OCI-LY3 (cell line): ENCODE results near the gene LRRC4C.

ENCODE experiments used
- H2AFZ ChIP-seq: fragments of 200-600, 300-600 bp; shearing (Covaris generic); 2 replicates; pipeline ENCODE4 v1.6.0; 2014; ENCODE audit warnings: antibody characterized with exemption, low read depth, low read length
- H3K27ac ChIP-seq: fragments of 200-600, 300-600 bp; sonication (generic); 2 replicates; pipeline ENCODE4 v1.5.1; 2014; ENCODE audit warnings: mild to moderate bottlenecking, low read length, moderate library complexity, mixed read lengths
- H3K27me3 ChIP-seq: fragments of 200-600, 300-600 bp; sonication (generic); 2 replicates; pipeline ENCODE4 v1.6.1; 2014; ENCODE audit warnings: low read depth, low read length, mixed read lengths
- H3K36me3 ChIP-seq: fragments of 200-600, 300-600 bp; sonication (generic); replicated peaks from 2 replicates; pipeline ENCODE3; 2014; ENCODE audit warnings: low read depth, low read length, mixed read lengths
- H3K4me1 ChIP-seq: fragments of 300-600, 200-600 bp; sonication (generic); 2 replicates; pipeline ENCODE4 v1.6.1; 2014; ENCODE audit warnings: low read length, mixed read lengths
- H3K4me2 ChIP-seq: fragments of 200-600, 300-600 bp; sonication (generic); 2 replicates; pipeline ENCODE4 v1.6.1; 2014; ENCODE audit warnings: low read length, mixed read lengths
- H3K4me3 ChIP-seq: fragments of 300-600, 200-600 bp; sonication (generic); 2 replicates; pipeline ENCODE4 v1.5.1; 2014; ENCODE audit warnings: antibody characterized with exemption, mild to moderate bottlenecking, low read length, moderate library complexity
- H3K79me2 ChIP-seq: fragments of 300-600, 200-600 bp; shearing (Covaris generic); 2 replicates; pipeline ENCODE4 v1.6.1; 2014; ENCODE audit warnings: mild to moderate bottlenecking, low read length, mixed read lengths
- H3K9ac ChIP-seq: fragments of 300-600, 200-600 bp; shearing (Covaris generic); 2 replicates; pipeline ENCODE4 v1.6.0; 2014; ENCODE audit warnings: mild to moderate bottlenecking, low read length, moderate library complexity
- H3K9me3 ChIP-seq: fragments of 200-600, 300-600 bp; shearing (Covaris generic); 2 replicates; pipeline ENCODE4 v1.6.1; 2014; ENCODE audit warnings: low read length, mixed read lengths; ENCODE audit not compliant: insufficient read depth
- H4K20me1 ChIP-seq: fragments of 200-600, 300-600 bp; sonication (generic); 2 replicates; pipeline ENCODE4 v1.6.1; 2016; ENCODE audit warnings: low read length, mixed read lengths; ENCODE audit not compliant: insufficient read depth
- EZH2phosphoT487 ChIP-seq: fragments of 200-600 bp; shearing (Covaris generic); IDR thresholded peaks from 2 replicates; pipeline ENCODE4 v1.6.1; 2018; ENCODE audit warnings: antibody characterized with exemption, mixed run types, low read depth
- TF ChIP-seq, protein P1 (sequence below): fragments of 200-600, 300-600 bp; sonication (generic); IDR thresholded peaks from 2 replicates; pipeline ENCODE4 v1.5.1; 2014; ENCODE audit warnings: antibody characterized with exemption, low read length, low read depth

The LRRC4C gene

DNA sequence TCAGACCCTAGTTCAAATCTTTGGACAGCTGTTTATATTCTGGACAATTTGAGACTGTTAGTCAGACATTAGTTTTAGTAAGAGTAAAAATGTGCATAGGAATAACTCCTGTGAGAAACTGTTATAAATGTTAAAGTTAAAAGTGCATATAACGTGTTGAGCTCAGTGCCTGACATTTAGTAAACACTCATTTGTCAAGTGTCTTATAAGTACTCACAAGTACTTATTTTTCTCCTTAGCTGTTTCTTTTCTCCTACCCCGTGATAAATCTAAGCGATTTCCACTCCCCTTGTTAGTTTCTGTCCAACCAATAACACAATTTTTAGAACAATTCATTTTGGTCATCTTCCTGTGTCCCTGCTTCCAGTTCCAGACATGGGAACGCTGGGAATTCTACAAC is 59.3 kb downstream of the LRRC4C start:
- H4K20me1 ChIP-seq: no peaks in the 10 kb centered on the region
- H3K27ac ChIP-seq: no peak overlapping the region
- H3K36me3 ChIP-seq: no peaks in the 10 kb centered on the region
- H3K4me1 ChIP-seq: no peaks in the 10 kb centered on the region
- no peaks in the 10 kb centered on the region for H3K9me3 ChIP-seq
- H3K9ac ChIP-seq: no peak overlapping the region
- H3K4me2 ChIP-seq: no peak overlapping the region
- no peaks in the 10 kb centered on the region for H3K79me2 ChIP-seq
- TF ChIP-seq EZH2phosphoT487: no peak
- TF ChIP-seq, protein P1, sequence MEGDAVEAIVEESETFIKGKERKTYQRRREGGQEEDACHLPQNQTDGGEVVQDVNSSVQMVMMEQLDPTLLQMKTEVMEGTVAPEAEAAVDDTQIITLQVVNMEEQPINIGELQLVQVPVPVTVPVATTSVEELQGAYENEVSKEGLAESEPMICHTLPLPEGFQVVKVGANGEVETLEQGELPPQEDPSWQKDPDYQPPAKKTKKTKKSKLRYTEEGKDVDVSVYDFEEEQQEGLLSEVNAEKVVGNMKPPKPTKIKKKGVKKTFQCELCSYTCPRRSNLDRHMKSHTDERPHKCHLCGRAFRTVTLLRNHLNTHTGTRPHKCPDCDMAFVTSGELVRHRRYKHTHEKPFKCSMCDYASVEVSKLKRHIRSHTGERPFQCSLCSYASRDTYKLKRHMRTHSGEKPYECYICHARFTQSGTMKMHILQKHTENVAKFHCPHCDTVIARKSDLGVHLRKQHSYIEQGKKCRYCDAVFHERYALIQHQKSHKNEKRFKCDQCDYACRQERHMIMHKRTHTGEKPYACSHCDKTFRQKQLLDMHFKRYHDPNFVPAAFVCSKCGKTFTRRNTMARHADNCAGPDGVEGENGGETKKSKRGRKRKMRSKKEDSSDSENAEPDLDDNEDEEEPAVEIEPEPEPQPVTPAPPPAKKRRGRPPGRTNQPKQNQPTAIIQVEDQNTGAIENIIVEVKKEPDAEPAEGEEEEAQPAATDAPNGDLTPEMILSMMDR: no peak
- no peak overlapping the region for H3K4me3 ChIP-seq
- no peaks in the 10 kb centered on the region for H3K27me3 ChIP-seq
- H2AFZ ChIP-seq: no peak overlapping the region

- H3K27ac ChIP-seq: no peak overlapping the region
- no peaks in the 10 kb centered on the region for H4K20me1 ChIP-seq
- H2AFZ ChIP-seq: no peak overlapping the region
- no peaks in the 10 kb centered on the region for H3K27me3 ChIP-seq
- H3K4me1 ChIP-seq: no peaks in the 10 kb centered on the region
- TF ChIP-seq, protein P1: no peak
- TF ChIP-seq EZH2phosphoT487: no peak
- H3K79me2 ChIP-seq: no peaks in the 10 kb centered on the region
- no peak overlapping the region for H3K4me3 ChIP-seq
- no peaks in the 10 kb centered on the region for H3K36me3 ChIP-seq
- no peak overlapping the region for H3K4me2 ChIP-seq
- H3K9ac ChIP-seq: no peak overlapping the region
- H3K9me3 ChIP-seq: no peaks in the 10 kb centered on the region
Observed at GRCh38 chr11:41399323-41399722, 60.1 kb downstream of the LRRC4C start.

GRCh38 chr11:41398175-41398574 is 61.3 kb downstream of the LRRC4C start:
- TF ChIP-seq, protein P1: no peak
- TF ChIP-seq EZH2phosphoT487: no peak
- Histone ChIP-seq H3K4me1 (no peaks in the 10 kb centered on the region), H3K4me2 (no peak overlapping the region), H3K79me2 (no peaks in the 10 kb centered on the region), H3K9ac (no peak overlapping the region), H3K27ac (no peak overlapping the region), H4K20me1 (no peaks in the 10 kb centered on the region), H3K36me3 (no peaks in the 10 kb centered on the region), H2AFZ (no peak overlapping the region), H3K9me3 (no peaks in the 10 kb centered on the region), H3K27me3 (no peaks in the 10 kb centered on the region), H3K4me3 (no peak overlapping the region)

DNA sequence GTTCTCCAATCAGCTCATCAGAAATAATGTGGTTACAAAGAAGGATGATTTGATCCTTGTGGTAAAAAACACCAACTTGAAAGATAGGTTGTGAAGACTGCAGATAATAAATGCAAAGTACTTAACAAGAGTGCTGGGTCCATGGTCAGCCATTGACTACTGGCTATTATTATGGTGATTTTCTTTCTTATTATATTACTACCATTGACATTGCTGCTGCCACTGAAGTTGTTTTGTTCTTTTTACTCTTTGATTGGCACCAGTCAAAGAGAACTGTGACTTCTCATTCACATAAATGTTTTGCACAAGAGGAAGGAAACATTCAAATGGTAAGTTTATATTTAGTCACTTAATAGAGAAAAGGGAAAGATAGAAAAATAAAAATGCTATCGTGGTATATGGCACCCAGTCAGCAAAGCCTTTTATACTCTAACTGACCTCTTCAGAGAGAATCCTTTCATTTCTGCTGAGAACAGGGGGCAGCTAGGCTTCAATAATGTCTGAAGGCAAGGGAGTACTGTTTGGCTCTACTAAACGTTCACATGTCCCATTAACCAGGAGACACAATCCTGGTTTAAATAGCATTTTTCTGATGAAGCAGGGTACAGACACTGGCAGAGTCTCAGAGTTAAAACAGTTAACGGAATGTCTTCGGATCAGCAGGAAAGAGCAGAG is 64.8 kb downstream of the LRRC4C start:
- H2AFZ ChIP-seq: no peak overlapping the region

More for the DNA sequence above, 64.8 kb downstream of the LRRC4C start:
- no peaks in the 10 kb centered on the region for H3K36me3 ChIP-seq
- no peaks in the 10 kb centered on the region for H3K9me3 ChIP-seq
- no peak overlapping the region for H3K9ac ChIP-seq
- no peak overlapping the region for H3K27ac ChIP-seq
- no peaks in the 10 kb centered on the region for H3K27me3 ChIP-seq
- no peak overlapping the region for H3K4me2 ChIP-seq
- H3K79me2 ChIP-seq: no peaks in the 10 kb centered on the region
- no peak overlapping the region for H3K4me3 ChIP-seq
- H4K20me1 ChIP-seq: no peaks in the 10 kb centered on the region
- H3K4me1 ChIP-seq: no peaks in the 10 kb centered on the region
- TF ChIP-seq, protein P1: no peak
- no peak for TF ChIP-seq EZH2phosphoT487
